Measurements from ENCODE around the gene ATRNL1.

DNA sequence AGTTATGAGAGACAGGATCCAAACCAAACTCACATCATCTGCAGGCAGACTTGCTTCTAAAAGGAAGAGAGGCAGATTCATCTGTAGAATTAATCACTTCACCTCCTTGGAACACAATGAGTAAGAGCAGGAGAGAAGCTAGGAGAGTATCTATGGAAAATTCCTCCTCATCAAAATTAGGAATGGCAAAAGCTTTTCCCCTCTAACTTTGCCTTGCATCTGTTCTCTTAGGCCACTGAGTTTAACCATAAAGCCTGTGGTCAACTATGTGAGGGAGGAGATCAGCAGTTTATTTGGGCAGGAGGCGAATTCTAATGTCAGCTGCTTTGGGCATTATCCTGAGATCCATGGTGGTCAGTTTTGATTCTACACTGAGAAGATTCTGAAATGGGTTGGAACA is 618.1 kb downstream of the ATRNL1 start:
- TF ChIP-seq EZH2 (IDR thresholded peaks at IDR 0.05; ENCODE audit: insufficient read depth, poor library complexity, severe bottlenecking) (no peak), EZH2phosphoT487 (IDR thresholded peaks at IDR 0.05; ENCODE audit: insufficient read depth, low read depth) (no peak)
